ENCODE measurements around the gene NHSL2. TPM values are rescaled to one million over a fixed set of nuclear protein-coding genes. Genes with fewer than 3 reads are reported as not detected.

NHSL2 gene
- total and polyA plus RNA-seq, 2 of the 13 experiments (the other 11 are each of a cell fraction or from before 2014, with no cell fraction given) = not detected

DNA sequence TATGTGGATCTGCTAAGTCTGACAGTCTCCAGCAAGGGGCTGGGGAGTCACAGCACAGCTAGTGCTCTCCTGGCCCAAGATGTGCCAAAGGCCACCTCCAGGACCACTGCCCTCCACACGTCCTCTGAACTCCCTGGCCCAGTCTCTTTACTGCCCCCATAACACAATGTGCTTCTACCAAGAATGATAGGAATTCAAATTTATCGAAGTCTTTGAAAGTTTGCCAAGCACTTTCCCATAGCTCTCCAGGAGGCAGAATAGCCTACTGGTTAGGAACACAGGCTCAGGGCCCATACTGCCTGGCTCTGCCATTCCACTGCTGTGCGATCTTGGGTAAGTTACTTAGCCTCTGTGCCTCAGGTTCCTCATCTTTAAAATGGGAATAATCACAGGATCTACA, 86.7 kb downstream of the NHSL2 start:
- intact Hi-C loops (cut with micrococcal nuclease; ENCODE audit: unreplicated experiment) = no loop called here
- H3K4me2 ChIP-seq (ENCODE audit: low read depth, low read length) = no peak overlapping the region
- WGBS (ENCODE audit: low lambda C conversion rate) = no CpG with 5 or more reads among the region's 3 CpGs
- TF ChIP-seq, protein P1, sequence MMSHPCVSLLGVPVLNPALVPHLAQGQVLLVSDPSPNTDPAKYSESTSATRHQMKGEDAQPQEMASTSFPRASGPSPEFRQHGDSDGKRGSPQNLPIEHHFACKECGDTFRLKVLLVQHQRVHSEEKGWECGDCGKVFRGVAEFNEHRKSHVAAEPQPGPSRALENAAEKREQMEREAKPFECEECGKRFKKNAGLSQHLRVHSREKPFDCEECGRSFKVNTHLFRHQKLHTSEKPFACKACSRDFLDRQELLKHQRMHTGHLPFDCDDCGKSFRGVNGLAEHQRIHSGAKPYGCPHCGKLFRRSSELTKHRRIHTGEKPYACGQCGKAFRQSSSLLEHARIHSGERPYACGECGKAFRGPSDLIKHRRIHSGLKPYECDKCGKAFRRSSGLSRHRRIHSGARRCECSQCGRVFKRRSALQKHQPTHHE (CRISPR knock-in tag; IDR thresholded peaks at IDR 0.05; ENCODE audit: borderline replicate concordance) = no peak
- TF ChIP-seq MBNL3 (CRISPR knock-in tag; conservative IDR thresholded peaks at IDR 0.05) (no peak), GABPA (IDR thresholded peaks at IDR 0.05; ENCODE audit: low read depth, low read length) (no peak), GABPA (CRISPR knock-in tag; IDR thresholded peaks at IDR 0.05; ENCODE audit: low read depth) (no peak), ZNF652 (CRISPR knock-in tag; IDR thresholded peaks at IDR 0.05; ENCODE audit: borderline replicate concordance, low read depth) (no peak), ZNF335 (CRISPR knock-in tag; IDR thresholded peaks at IDR 0.05) (no peak), YEATS4 (CRISPR knock-in tag; IDR thresholded peaks at IDR 0.05; ENCODE audit: borderline replicate concordance) (no peak), ZNF737 (CRISPR knock-in tag; IDR thresholded peaks at IDR 0.05; ENCODE audit: borderline replicate concordance) (no peak), DNMT1 (CRISPR knock-in tag; IDR thresholded peaks at IDR 0.05) (no peak), JARID2 (CRISPR knock-in tag; IDR thresholded peaks at IDR 0.05; ENCODE audit: insufficient replicate concordance) (no peak), ZZZ3 (CRISPR knock-in tag; IDR thresholded peaks at IDR 0.05; ENCODE audit: borderline replicate concordance) (no peak), ARID2 (CRISPR knock-in tag; IDR thresholded peaks at IDR 0.05; ENCODE audit: borderline replicate concordance) (no peak), ZNF234 (CRISPR knock-in tag; conservative IDR thresholded peaks at IDR 0.05) (no peak)
- TF ChIP-seq, protein P2, sequence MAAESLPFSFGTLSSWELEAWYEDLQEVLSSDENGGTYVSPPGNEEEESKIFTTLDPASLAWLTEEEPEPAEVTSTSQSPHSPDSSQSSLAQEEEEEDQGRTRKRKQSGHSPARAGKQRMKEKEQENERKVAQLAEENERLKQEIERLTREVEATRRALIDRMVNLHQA (CRISPR knock-in tag; IDR thresholded peaks at IDR 0.05) = no peak
- TF ChIP-seq, protein P3, sequence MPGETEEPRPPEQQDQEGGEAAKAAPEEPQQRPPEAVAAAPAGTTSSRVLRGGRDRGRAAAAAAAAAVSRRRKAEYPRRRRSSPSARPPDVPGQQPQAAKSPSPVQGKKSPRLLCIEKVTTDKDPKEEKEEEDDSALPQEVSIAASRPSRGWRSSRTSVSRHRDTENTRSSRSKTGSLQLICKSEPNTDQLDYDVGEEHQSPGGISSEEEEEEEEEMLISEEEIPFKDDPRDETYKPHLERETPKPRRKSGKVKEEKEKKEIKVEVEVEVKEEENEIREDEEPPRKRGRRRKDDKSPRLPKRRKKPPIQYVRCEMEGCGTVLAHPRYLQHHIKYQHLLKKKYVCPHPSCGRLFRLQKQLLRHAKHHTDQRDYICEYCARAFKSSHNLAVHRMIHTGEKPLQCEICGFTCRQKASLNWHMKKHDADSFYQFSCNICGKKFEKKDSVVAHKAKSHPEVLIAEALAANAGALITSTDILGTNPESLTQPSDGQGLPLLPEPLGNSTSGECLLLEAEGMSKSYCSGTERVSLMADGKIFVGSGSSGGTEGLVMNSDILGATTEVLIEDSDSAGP (CRISPR knock-in tag; IDR thresholded peaks at IDR 0.05; ENCODE audit: borderline replicate concordance) = no peak
- TF ChIP-seq, protein P4, sequence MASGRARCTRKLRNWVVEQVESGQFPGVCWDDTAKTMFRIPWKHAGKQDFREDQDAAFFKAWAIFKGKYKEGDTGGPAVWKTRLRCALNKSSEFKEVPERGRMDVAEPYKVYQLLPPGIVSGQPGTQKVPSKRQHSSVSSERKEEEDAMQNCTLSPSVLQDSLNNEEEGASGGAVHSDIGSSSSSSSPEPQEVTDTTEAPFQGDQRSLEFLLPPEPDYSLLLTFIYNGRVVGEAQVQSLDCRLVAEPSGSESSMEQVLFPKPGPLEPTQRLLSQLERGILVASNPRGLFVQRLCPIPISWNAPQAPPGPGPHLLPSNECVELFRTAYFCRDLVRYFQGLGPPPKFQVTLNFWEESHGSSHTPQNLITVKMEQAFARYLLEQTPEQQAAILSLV (CRISPR knock-in tag; IDR thresholded peaks at IDR 0.05; ENCODE audit: borderline replicate concordance) = no peak
- TF ChIP-seq, protein P5, sequence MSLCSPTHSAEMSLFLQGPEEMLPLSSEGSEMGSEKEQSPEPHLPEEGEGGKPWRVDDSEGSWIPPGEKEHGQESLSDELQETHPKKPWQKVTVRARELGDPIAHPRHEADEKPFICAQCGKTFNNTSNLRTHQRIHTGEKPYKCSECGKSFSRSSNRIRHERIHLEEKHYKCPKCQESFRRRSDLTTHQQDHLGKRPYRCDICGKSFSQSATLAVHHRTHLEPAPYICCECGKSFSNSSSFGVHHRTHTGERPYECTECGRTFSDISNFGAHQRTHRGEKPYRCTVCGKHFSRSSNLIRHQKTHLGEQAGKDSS (CRISPR knock-in tag; IDR thresholded peaks at IDR 0.05; ENCODE audit: borderline replicate concordance, low read depth) = no peak
- TF ChIP-seq, protein P6, sequence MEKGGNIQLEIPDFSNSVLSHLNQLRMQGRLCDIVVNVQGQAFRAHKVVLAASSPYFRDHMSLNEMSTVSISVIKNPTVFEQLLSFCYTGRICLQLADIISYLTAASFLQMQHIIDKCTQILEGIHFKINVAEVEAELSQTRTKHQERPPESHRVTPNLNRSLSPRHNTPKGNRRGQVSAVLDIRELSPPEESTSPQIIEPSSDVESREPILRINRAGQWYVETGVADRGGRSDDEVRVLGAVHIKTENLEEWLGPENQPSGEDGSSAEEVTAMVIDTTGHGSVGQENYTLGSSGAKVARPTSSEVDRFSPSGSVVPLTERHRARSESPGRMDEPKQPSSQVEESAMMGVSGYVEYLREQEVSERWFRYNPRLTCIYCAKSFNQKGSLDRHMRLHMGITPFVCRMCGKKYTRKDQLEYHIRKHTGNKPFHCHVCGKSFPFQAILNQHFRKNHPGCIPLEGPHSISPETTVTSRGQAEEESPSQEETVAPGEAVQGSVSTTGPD (CRISPR knock-in tag; IDR thresholded peaks at IDR 0.05) = no peak
- TF ChIP-seq, protein P7, sequence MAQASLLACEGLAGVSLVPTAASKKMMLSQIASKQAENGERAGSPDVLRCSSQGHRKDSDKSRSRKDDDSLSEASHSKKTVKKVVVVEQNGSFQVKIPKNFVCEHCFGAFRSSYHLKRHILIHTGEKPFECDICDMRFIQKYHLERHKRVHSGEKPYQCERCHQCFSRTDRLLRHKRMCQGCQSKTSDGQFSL (CRISPR knock-in tag; IDR thresholded peaks at IDR 0.05) = no peak

More for the DNA sequence above, 86.7 kb downstream of the NHSL2 start:
- no peak for ATAC-seq
- H2AFZ ChIP-seq (ENCODE audit: low read length) = no peak overlapping the region
- no peak overlapping the region for H3K9ac ChIP-seq (ENCODE audit: insufficient read depth, low read depth, low read length)
- DNase-seq (ENCODE audit: low spot score) = no peak
- H3K27ac ChIP-seq (ENCODE audit: extremely low read length, insufficient read depth, low read length) = no peak overlapping the region
- BruUV-seq (replicated peaks) = no TSS peak
- peaks cover 0 to 1% of the 10 kb centered on the region in 2 experiments; a peak in 1 of 5 replicates for H3K27me3 ChIP-seq (ENCODE audit: control insufficient read depth in 1 of 2, insufficient read depth in 2 of 2, low read length in 2 of 2)
- no peaks in the 10 kb centered on the region for H3K36me3 ChIP-seq (replicated peaks in 1 of 2; ENCODE audit: control insufficient read depth in 1 of 2, insufficient read depth in 2 of 2, low read length in 2 of 2)
- ChIA-PET POLR2A (no interaction called here), CTCF (ENCODE audit: low intra/inter-chr PET ratio, low total read pairs) (no interaction called here)
- in situ Hi-C loops (cut with HindIII; ENCODE audit: extremely low pct_ligation_motif_present, low pct_unique_long_range_greater_than_20kb) = loop anchor here (10.0 kb wide), 1 partner anchor 127 kb away; no protein-coding TSS in a partner anchor
- no peak overlapping the region for H3K4me3 ChIP-seq (replicated peaks in 1 of 3; ENCODE audit: insufficient read depth in 1 of 3, low read depth in 2 of 3, low read length in 3 of 3)
- H3K4me1 ChIP-seq (ENCODE audit: insufficient read depth, low read length) = no peaks in the 10 kb centered on the region
- H3K79me2 ChIP-seq (ENCODE audit: insufficient read depth, low read length) = no peaks in the 10 kb centered on the region
- FAIRE-seq = no peak
- H4K20me1 ChIP-seq (ENCODE audit: insufficient read depth, low read length) = no peaks in the 10 kb centered on the region
- no peaks in the 10 kb centered on the region for H3K9me3 ChIP-seq (ENCODE audit: low read length)

Measured in HepG2 (cell line).